ENCODE measurements around the gene SLC26A8. TPM values are rescaled to one million over a fixed set of nuclear protein-coding genes. Genes with fewer than 3 reads are reported as not detected.
A peak's percentile ranks its signal among the peaks of the same experiment; 100 is the strongest.

SLC26A8 gene
- total and polyA plus RNA-seq, 2 of the 13 experiments (the other 11 are each of a cell fraction or from before 2014, with no cell fraction given), result 0.46 TPM; not detected in 1

- Histone ChIP-seq H3K79me2 (ENCODE audit: insufficient read depth, low read length) (peaks cover 99% of the 10 kb centered on the region), H3K9ac (ENCODE audit: insufficient read depth, low read depth, low read length) (no peak overlapping the region), H3K4me2 (ENCODE audit: low read depth, low read length) (no peak overlapping the region), H3K27ac (ENCODE audit: extremely low read length, insufficient read depth, low read length) (no peak overlapping the region), H4K20me1 (ENCODE audit: insufficient read depth, low read length) (peaks cover 71% of the 10 kb centered on the region), H3K4me3 (replicated peaks in 1 of 3; ENCODE audit: insufficient read depth in 1 of 3, low read depth in 2 of 3, low read length in 3 of 3) (no peak overlapping the region), H3K9me3 (ENCODE audit: low read length) (no peaks in the 10 kb centered on the region), H3K27me3 (ENCODE audit: control insufficient read depth in 1 of 2, insufficient read depth in 2 of 2, low read length in 2 of 2) (no peaks in the 10 kb centered on the region), H3K4me1 (ENCODE audit: insufficient read depth, low read length) (peaks cover 74% of the 10 kb centered on the region), H3K36me3 (replicated peaks in 1 of 2; ENCODE audit: control insufficient read depth in 1 of 2, insufficient read depth in 2 of 2, low read length in 2 of 2) (peaks cover 0 to 2% of the 10 kb centered on the region in 2 experiments; a peak in 2 of 5 replicates), H2AFZ (ENCODE audit: low read length) (no peak overlapping the region)
- in situ Hi-C loops (cut with HindIII; ENCODE audit: extremely low pct_ligation_motif_present, low pct_unique_long_range_greater_than_20kb), result no loop called here
- CTCF ChIA-PET (ENCODE audit: low intra/inter-chr PET ratio, low total read pairs), result no interaction called here
- DNase-seq (ENCODE audit: low spot score) (no peak), FAIRE-seq (no peak), ATAC-seq (no peak)
- POLR2A ChIA-PET, result no interaction called here
- no TSS peak for BruUV-seq (replicated peaks)
- intact Hi-C loops (cut with micrococcal nuclease; ENCODE audit: unreplicated experiment), result no loop called here
- TF ChIP-seq ZNF335 (CRISPR knock-in tag; IDR thresholded peaks at IDR 0.05), result no peak
- no peak for TF ChIP-seq HNF4G (IDR thresholded peaks at IDR 0.05; ENCODE audit: borderline replicate concordance, low read depth, low read length)
- TF ChIP-seq HNF4G (CRISPR knock-in tag; IDR thresholded peaks at IDR 0.05; ENCODE audit: borderline replicate concordance, low read depth), result no peak
- TF ChIP-seq AGO1 (IDR thresholded peaks at IDR 0.05; ENCODE audit: low read depth, low read length, poor library complexity, severe bottlenecking), result no peak
- TF ChIP-seq CHD2 (IDR thresholded peaks at IDR 0.05; ENCODE audit: low read depth, low read length), result no peak
- no peak for TF ChIP-seq ZNF232 (CRISPR knock-in tag; IDR thresholded peaks at IDR 0.05; ENCODE audit: borderline replicate concordance)
- no peak for TF ChIP-seq ZNF841 (CRISPR knock-in tag; IDR thresholded peaks at IDR 0.05; ENCODE audit: borderline replicate concordance)
- no peak for TF ChIP-seq SAFB2 (CRISPR knock-in tag; IDR thresholded peaks at IDR 0.05; ENCODE audit: borderline replicate concordance, low read depth)
- WGBS (ENCODE audit: low lambda C conversion rate), result 93% methylated on average over 4 of the region's 4 CpGs
Observed at GRCh38 chr6:36035225-36035624, 10.8 kb upstream of the SLC26A8 start.

GRCh38 chr6:36034441-36034840 is 10.0 kb upstream of the SLC26A8 start:
- H3K4me2 ChIP-seq (ENCODE audit: low read depth, low read length), result no peak overlapping the region
- peak overlapping the region; percentile 1 for H3K27ac ChIP-seq (ENCODE audit: extremely low read length, insufficient read depth, low read length)
- ChIA-PET POLR2A (no interaction called here), CTCF (ENCODE audit: low intra/inter-chr PET ratio, low total read pairs) (no interaction called here)
- WGBS (ENCODE audit: low lambda C conversion rate), result 95% methylated on average over 3 of the region's 3 CpGs
- FAIRE-seq (no peak), DNase-seq (ENCODE audit: low spot score) (no peak), ATAC-seq (no peak)
- TF ChIP-seq ZNF83 (CRISPR knock-in tag; IDR thresholded peaks at IDR 0.05; ENCODE audit: borderline replicate concordance) (no peak), RFXAP (CRISPR knock-in tag; IDR thresholded peaks at IDR 0.05; ENCODE audit: borderline replicate concordance) (no peak), KDM5A (IDR thresholded peaks at IDR 0.05; ENCODE audit: borderline replicate concordance, low read length) (no peak), CCDC6 (CRISPR knock-in tag; IDR thresholded peaks at IDR 0.05) (no peak), ZNF124 (CRISPR knock-in tag; IDR thresholded peaks at IDR 0.05) (no peak), ZNF343 (CRISPR knock-in tag; IDR thresholded peaks at IDR 0.05) (no peak), ZNF615 (CRISPR knock-in tag; IDR thresholded peaks at IDR 0.05; ENCODE audit: borderline replicate concordance) (no peak)
- TF ChIP-seq, protein P1, sequence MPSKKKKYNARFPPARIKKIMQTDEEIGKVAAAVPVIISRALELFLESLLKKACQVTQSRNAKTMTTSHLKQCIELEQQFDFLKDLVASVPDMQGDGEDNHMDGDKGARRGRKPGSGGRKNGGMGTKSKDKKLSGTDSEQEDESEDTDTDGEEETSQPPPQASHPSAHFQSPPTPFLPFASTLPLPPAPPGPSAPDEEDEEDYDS (CRISPR knock-in tag; IDR thresholded peaks at IDR 0.05), result no peak
- peaks cover 72% of the 10 kb centered on the region for H4K20me1 ChIP-seq (ENCODE audit: insufficient read depth, low read length)
- peaks cover 70% of the 10 kb centered on the region for H3K4me1 ChIP-seq (ENCODE audit: insufficient read depth, low read length)
- H3K4me3 ChIP-seq (replicated peaks in 1 of 3; ENCODE audit: insufficient read depth in 1 of 3, low read depth in 2 of 3, low read length in 3 of 3), result no peak overlapping the region
- intact Hi-C loops (cut with micrococcal nuclease; ENCODE audit: unreplicated experiment) (no loop called here), in situ Hi-C loops (cut with HindIII; ENCODE audit: extremely low pct_ligation_motif_present, low pct_unique_long_range_greater_than_20kb) (no loop called here)
- peaks cover 0 to 2% of the 10 kb centered on the region in 2 experiments; a peak in 2 of 5 replicates for H3K36me3 ChIP-seq (replicated peaks in 1 of 2; ENCODE audit: control insufficient read depth in 1 of 2, insufficient read depth in 2 of 2, low read length in 2 of 2)
- no peak overlapping the region for H2AFZ ChIP-seq (ENCODE audit: low read length)
- H3K9ac ChIP-seq (ENCODE audit: insufficient read depth, low read depth, low read length), result no peak overlapping the region
- H3K79me2 ChIP-seq (ENCODE audit: insufficient read depth, low read length), result peaks cover 99% of the 10 kb centered on the region
- no TSS peak for BruUV-seq (replicated peaks)
- H3K27me3 ChIP-seq (ENCODE audit: control insufficient read depth in 1 of 2, insufficient read depth in 2 of 2, low read length in 2 of 2), result no peaks in the 10 kb centered on the region
- H3K9me3 ChIP-seq (ENCODE audit: low read length), result no peaks in the 10 kb centered on the region
